Measurements from ENCODE around the gene TMEM141.
"Not testable (repeated sequence)": the region's sequence is repeated elsewhere in the genome, so short reads cannot be mapped to it uniquely, and the experiment has no call there.

The TMEM141 gene

DNA sequence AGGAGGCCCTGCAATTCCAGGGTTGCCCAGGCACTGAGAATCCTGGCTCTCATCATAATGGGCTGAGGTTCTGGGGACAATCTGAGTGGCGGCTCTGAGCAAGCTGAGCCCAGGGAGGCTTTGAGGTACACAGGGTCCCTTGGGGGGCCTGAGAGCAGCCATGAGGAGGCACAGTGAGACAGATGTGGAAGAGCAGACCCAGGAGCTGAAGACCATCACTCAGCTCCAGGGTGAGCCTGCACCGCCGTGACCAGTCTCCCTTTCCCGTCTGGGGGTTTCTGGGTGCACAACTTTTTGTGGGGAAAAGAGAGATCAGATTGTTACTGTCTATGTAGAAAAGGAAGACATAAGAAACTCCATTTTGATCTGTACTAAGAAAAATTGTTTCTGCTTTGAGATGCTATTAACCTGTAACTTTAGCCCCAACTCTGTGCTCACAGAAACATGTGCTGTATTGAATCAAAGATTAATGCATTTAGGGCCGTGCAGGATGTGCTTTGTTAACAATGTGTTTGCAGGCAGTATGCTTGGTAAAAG lies 5.2 kb downstream of the TMEM141 start, which contains the start of gene CCDC183:
TSS of gene CCDC183 (plus strand) at position 101 of the 537 bp plus-strand sequence. CDS start at position 161, 60 bp downstream.
- no peak for DNase-seq

DNA sequence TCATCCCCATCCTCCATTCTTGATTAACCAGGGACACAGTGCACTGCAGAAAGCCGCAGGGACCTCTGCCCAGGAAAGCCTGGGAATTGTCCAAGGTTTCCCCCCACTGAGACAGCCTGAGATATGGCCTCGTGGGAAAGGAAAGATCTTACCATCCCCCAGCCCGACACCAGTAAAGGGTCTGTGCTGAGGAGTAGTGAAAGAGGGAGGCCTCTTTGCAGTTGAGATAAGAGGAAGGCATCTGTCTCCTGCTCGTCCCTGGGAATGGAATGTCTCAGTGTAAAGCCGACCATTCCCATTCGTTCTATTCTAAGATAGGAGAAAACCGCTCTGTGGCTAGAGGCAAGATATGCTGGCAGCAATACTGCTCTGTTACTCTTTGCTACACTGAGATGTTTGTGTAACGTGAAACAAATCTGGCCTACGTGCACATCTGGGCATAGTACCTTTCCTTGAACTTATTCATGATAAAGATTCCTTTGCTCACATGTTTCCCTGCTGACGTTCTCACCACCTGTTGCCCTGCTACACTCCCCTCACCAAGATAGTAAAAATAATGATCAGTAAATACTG lies 5.7 kb downstream of the TMEM141 start:
- DNase-seq, result not testable (repeated sequence)

DNA sequence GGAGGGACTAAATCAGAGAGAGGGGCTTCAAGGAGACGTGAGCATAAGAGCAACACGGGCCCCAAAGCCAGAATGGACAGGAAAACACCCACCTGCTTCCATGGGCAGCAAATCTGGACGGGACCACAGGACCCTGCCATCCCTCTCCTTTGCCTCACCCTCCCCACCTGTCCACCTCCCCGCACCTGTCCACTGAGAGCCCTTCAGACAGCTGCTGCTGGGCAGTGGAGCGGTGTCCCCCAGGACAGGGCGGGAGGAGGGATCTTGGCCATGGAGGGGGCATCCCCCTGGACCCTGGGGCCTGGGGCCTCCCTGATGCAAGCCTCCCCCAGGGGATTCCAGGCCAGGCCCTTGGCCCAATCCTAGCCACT lies 7.5 kb downstream of the TMEM141 start:
- DNase-seq, result no peak

DNA sequence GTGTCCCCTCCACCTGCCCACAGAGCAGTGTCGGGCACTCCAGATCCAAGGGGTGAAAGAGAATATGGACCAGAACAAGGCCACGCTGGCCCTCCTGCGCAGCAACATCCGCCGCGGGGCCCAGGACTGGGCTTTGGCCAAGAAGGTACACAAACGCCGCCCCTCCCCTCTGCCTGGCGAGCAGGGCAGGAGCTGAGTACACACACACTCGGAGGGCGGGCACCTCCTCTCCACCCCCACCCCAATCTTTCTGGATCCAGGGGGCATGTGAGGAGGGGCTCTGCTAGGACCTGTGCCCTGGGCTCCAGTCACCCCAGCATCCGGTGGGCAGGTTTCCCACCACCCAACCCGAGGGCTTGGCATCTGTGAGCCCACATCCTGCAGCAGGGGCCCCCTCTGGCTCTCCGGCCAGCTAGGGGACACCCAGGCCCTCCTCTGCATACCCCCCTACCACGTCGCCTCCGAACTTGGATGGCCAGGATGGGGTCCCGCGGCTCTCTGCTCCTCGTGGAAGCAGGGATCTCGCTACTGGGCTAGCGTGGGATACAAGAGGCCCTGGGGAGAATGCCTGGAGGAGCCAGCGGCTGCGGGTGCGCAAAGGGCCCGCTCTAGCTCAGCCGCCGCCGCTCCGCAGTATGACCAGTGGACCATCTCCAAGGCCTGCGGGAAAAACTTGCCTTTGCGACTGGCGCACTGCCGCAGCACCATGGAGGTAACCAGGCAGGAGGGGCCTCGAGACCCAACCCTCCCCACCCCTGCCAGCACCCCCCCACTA lies 8.1 kb downstream of the TMEM141 start:
- DNase-seq, result no peak

DNA sequence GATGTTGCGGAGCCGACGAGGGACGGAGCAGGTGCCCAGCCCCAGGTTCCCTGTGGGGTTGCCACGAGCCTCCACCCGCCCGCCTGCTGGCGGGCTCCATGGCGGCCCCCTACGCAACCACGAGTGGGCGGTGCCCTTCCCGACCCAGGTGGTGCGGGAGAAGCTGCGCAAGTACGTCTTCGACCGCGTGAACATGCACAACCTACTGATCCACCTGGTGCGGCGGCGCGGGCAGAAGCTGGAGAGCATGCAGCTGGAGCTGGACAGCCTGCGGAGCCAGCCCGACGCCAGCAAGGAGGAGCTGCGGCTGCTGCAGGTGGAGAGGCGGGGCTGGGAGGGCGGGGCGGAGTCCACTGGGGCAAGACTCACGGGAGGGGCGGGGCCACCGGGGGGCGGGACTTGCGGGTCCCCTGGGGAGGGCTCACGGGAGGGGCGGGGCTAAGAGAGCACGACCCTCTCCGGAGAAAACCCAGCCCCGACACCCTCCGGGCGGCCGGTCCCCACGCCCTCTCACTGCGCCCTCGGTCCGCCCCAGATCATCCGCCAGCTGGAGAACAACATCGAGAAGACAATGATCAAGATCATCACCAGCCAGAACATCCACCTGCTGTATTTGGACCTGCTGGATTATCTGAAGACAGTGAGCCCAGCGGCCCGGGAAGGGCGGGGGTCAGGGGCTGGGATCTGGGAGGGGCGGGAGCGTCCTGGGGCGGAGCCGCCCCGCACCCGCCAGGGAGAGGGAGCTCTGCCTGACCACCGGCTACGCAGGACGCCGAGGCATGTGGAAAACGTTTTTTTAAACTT lies 8.9 kb downstream of the TMEM141 start:
- no peak for DNase-seq

DNA sequence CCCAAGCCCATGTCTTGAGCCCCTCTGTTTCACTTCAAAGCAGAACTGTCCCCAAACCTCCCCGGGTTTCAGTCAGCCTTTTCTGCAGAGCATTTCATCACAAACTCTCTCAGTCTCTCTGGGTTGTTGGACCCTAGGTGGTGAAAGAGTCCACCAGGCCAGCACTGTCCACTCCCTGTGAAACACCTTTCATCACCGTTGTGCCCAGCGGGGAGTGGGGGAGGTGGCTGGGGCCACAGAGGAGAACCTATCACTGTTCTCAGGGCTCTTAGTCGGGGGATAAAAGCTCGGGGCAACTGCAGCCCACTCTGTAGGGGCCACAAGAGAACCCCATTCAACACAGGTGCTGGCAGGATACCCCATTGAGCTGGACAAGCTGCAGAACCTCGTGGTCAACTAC lies 11.2 kb downstream of the TMEM141 start:
- DNase-seq, result no peak

DNA sequence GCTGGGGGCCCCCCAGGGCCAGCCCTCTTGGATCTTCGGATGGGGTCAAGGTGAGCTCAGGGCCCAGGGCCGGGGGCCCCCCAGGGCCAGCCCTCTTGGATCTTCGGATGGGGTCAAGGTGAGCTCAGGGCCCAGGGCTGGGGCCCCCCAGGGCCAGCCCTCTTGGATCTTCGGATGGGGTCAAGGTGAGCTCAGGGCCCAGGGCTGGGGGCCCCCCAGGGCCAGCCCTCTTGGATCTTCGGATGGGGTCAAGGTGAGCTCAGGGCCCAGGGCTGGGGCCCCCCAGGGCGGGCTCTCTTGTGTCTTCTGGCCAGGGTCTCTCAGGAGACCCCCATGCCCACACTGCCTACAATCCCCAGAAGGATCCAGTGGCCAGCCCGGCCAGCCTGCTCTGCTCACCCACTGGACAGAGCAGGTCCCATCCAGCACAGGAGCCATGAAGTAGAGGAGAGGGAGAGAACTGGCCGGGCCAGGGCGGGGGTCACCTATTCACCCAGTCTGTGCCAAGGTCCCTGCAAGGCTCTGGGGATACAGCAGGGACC lies 11.9 kb downstream of the TMEM141 start:
- not testable (repeated sequence) for DNase-seq

DNA sequence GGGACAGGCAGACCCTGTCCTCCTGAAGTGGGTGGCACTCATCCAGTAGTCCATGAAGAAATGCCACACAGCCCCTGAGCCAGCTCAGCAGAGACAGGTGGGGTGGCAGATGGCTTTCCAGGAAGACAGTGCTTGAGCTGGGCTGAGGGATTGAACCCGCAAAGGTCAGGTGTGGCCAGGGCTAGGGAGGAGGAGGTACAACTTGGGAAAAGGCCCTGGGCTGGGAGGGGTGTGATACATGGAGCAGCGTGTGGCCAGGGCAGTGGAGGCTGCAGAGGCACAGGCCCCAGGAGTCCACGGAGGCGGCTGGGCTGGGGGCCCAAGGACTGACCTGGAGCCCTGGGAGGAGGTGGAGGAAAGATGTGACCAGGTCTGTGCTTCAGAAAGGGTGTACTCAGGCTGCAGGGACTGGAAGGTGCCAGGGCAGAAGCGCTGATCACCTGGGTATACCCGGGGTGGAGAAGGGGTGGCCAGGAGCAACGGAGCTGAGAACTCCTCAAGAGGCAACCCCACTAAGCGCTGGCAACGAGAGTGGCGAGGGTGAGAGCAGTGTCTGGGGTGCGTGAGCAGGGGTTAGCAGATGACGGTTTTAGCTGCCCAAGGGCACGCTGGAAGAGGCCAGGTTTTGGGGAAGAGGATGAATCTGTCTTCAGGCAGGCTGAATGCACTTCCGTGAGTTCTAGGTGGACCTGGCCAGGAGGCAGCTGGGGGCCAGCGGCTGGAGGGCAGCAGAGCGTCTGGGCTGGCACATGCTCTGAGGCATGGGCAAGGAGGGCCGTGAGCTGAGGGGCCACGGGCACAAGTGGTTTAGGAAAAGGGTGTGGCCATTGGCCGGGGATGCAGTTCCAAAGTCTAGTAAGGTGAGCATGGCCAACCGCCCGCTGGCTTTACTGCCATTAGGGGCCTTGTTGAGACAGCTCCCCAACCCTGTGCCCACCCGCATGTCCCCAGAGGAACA lies 12.7 kb downstream of the TMEM141 start:
- DNase-seq, result no peak

DNA sequence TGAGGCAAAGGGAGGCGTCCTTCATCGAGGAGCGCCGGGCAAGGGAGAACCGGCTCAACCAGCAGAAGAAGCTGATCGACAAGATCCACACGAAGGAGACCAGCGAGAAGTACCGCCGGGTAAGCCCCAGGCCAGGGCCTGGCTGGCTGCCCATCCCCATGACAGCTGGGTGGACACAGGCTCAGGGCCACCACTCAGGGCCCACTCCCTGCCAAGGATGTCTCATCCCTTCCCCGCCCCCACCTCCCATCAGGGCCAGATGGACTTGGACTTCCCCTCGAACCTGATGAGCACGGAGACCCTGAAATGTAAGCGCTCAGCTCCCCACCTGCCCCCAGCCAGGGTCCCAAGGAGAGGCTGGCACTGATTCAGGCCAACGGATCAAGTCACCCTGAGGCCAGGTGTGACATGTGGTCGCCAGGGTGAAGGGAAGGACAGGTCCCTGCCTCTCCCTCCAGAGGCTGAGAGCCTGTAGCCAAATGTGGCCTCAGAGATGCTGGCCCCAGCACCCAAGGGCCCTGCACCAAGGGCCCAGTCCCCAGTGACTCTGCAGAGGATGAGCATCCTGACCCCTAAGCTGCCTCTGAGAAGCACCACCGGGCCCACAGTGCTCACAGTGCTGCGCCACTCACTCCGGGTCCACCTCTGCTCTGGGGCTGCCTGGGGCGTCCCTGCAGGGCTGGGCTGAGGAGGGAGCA lies 13.5 kb downstream of the TMEM141 start:
- no peak for DNase-seq

DNA sequence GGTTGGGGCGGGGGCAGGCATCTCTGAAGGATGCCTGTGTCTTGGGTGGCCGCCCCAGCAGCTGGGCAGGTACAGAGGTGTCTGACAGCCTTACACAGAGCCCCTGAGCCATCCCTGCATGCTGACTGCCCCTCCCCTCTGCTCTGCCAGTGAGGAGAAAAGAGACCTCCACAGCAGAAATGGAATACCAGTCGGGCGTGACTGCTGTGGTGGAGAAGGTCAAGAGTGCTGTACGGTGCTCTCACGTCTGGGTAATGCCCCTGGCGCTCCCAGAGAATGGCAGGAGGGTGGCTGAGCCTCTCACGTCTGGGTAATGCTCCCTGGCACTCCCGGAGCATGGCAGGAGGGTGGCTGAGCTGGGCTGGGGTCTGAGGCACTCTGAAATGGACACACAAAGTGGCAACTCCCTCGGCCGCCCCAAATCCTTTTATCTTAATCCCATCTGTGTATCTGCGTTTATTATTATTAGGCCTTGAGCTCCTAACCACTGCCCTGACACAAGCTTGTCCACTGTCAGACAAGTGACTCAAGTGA lies 14.1 kb downstream of the TMEM141 start:
- no peak for DNase-seq

DNA sequence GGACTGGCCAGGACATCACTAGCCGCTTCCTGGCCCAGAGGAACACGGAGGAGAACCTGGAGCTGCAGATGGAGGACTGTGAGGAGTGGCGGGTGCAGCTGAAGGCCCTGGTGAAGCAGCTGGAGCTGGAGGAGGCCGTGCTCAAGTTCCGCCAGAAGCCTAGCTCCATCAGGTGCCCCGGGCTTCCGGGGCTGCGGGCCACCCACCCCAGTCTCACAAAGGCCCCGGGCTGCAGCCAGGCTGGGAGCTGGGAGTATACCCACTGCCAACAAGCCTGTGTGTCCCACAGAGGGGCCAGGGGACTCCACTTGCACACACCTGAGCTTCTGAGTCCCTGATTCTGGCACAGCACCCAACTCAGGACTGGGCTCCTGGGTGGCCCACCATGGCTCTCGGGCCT lies 14.9 kb downstream of the TMEM141 start:
- no peak for DNase-seq

DNA sequence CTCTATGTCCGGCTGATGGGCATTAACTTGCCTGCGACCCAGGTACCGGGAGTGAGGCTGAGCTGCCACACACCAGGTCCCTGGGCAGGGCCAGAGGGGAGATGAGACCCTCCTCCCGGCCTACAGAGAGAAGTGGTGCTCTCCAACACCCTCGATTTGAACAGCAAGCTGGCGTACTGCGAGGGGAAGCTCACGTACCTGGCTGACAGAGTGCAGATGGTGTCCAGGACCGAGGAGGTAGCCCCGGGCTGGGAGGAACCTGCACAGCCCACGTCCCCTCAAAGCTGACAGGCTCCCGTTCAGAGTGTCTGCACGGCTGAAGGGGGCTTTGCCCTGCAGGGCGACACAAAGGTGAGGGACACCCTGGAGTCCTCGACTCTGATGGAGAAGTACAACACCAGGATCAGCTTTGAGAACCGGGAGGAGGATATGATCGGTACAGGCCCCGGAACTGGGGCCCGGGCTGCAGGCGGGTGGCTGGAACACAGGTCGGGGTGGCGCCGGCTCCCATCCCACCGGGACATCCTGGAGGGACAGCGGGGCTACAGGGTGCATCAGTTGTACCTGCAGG lies 15.6 kb downstream of the TMEM141 start:
- no peak for DNase-seq

DNA sequence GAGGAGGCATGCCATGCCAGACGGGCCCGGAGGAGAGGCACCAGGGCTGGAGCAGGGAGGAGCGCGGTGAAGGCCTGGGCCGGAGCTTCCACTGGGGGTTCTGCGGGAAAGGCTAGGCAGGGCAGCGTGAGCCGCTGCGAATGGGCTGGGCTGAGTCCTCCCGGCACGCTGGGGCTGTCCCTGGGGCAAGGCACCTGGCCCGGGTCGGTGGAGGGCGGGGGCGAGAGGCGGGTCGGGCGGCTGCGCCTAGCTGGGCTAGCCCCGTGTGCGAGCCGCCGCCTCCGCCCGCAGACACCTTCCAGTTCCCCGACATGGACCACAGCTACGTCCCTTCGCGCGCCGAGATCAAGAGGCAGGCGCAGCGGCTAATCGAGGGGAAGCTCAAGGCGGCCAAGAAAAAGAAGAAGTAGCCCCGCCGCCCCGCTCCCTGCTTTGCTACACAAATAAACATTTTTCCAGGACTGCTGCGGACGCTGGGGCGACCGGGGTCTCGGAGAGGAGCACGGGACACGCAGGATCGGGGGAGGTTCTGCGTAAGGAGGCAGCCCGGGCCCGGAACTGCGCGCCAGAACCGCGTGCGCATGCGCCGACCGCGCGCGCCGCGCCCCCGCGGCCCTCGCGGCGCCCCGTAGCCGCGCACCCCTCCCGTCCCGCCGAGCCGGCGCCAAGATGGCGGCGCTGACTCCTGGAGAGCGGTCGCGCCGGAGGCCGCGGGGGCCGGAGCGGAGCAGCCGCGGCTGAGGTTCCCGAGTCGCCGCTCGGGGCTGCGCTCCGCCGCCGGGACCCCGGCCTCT lies 16.3 kb downstream of the TMEM141 start, which contains the start of gene RABL6:
TSS of gene RABL6 (plus strand) at position 668 of the 794 bp plus-strand sequence. CDS start 249 bp downstream, outside the sequence.
- no peak for DNase-seq

DNA sequence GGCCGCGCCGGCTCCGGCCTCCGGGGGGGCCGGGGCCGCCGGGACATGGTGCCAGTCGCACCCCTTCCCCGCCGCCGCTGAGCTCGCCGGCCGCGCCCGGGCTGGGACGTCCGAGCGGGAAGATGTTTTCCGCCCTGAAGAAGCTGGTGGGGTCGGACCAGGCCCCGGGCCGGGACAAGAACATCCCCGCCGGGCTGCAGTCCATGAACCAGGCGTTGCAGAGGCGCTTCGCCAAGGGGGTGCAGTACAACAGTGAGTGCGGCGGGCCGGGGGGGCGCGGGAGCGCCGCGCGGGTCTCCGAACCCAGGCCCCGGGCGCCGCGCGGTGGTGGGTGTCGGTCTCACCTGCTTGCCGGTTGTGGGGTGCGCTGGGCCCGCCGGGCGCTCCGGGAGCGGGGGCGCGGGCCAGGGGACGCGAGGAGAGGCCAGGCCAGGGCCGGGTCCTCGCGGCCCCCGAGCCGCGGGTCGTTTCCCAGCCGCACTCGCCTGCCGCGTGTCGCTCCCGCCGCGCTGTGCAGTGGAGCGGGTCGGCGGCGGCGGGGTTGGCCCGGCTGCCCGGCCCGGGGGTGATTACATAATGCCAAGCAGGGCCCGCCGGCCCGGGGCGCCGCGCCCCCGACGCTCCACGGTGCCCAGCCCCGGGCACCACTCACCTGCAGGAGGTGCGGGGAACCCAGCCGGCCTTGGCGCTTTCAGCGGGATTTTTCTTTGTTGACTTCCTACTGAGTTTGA lies 17.1 kb downstream of the TMEM141 start:
- DNase-seq, result no peak

DNA sequence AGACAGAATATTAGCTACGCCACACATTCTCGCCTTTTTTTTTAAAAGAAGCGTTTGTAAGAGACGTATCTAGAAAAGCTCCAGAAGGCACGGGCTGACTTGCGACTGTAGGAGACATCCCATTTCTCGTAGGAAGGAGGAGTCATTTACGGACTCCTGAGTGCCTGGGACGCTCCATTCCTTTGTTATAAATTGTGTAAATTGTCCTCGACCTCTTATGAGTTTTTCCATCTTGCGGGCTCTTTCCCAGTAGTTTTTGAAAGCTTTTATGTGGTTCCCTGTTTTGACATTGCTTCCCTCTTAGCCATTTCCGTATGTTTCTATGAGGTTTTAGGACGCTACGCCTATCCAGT lies 17.6 kb downstream of the TMEM141 start:
- no peak for DNase-seq

DNA sequence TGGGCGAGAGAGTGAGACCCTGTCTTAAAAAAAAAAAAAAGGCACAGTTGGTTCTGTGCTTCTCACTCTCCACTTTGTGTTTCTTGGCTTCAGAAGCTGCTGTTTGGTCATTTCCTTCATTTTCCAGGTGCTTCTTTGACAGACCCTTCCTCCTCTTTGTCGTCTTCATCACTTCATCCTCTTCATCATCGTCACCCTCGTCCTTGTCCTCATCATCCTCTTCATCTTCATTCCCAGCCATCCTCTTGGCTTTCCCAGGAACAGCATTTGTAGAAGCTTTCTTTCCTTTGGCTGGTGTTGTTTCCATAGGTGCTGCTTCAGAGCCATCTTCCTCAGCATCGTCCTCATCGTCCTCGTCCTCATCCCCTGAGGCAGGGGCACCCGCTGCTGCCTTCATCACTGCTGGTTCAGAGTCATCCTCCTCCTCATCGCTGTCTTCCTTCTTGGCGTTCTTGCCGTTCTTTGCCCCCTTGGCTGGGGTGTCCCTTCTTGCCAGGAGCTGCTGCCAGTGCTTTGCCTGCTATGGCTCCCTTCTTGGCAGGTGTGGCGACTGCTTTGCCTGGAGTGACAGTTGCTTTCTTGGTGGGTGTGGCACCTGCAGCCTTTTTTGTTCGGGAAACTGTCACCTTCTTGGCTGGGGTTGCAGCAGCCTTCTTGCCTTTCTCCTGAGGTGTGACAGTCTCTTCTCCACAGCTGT lies 23.7 kb downstream of the TMEM141 start:
- DNase-seq, result no peak

DNA sequence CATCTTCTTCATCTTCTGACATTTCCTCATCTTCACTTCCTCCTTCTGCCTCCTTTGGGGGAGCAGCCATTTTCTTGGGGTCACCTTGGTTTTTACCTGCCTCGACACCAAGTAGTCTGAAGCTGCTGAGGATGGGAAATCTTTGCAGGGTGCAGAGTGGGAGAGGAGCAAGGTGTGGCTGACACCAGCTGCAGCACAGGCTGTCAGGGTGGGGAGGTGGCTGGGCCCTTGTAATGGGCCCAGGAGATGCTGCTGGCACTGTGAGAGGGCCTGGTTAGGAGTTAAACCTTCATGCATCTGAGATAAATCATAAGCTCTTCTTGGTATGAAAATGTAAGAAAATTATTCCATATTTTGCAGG lies 24.3 kb downstream of the TMEM141 start:
- no peak for DNase-seq

DNA sequence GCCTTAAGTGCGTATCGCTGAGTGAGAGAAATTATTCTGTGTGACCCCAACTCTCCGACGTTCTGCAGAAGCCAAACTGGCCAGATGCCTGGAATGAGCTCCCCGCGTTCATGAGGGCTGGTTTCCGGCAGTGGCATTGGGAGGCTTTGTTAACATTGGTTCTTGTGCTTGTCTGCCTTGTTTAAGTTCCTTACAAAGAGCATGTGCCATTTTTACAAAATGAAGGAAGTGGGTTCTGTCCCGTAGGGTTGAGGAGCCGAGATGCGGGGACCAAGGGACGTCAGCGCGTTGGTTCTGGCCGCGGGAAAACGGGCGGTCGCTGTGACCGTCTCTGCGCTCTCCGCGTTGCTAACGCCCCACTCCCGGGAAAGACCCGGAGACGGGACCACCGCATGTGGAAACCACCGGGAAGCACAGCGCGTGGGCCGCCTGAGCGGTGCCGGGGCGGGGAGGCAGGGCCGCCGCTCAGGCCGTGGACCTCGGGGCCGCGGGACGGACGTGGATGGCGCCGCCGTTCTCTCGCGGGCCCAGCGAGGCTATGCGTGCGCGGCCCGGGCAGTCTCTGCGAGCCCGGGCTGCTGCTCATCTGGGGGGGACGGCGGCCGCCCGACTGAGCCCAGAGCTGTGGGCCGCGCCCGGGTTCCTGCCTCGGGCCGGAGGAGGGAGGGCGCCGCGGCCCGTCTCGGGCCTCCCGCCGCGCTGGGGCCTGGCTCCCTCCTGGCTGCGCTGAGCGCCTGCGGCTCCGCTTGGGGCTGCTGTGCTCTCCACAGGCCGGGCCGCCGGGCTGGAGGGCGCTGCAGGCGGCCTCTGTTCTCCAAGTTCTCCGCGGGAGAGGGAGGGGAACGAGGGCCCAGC lies 30.1 kb downstream of the TMEM141 start:
- no peak for DNase-seq
